Mesendoderm (in vitro differentiated cells): Measurements from ENCODE around the gene KCNF1. TPM values are rescaled to one million over a fixed set of nuclear protein-coding genes. Genes with fewer than 3 reads are reported as not detected.
A peak's percentile ranks its signal among the peaks of the same experiment; 100 is the strongest.

ENCODE experiments used
- DNase-seq: peaks from one replicate; pipeline ENCODE4 v3.0.0; 2013
- H2AK5ac ChIP-seq: 2 replicates; pipeline ENCODE4 v1.6.1; 2013; ENCODE audit warnings: low read length, inconsistent platforms
- H2BK120ac ChIP-seq: 2 replicates; pipeline ENCODE4 v1.6.1; 2013; ENCODE audit warnings: low read depth, mild to moderate bottlenecking, low read length, moderate library complexity, mixed read lengths
- H2BK15ac ChIP-seq: replicated peaks from 2 replicates; pipeline ENCODE4 v1.6.1; 2013; ENCODE audit warnings: low read depth, mild to moderate bottlenecking, moderate library complexity
- H2BK5ac ChIP-seq: 2 replicates; pipeline ENCODE4 v1.6.1; 2013; ENCODE audit warnings: low read length, inconsistent platforms
- H3K18ac ChIP-seq: 2 replicates; pipeline ENCODE4 v1.6.1; 2013; ENCODE audit warnings: mild to moderate bottlenecking, low read length, mixed read lengths
- H3K23ac ChIP-seq: one replicate; pipeline ENCODE4 v1.6.1; 2013; ENCODE audit warnings: low read length
- H3K27ac ChIP-seq: 2 replicates; pipeline ENCODE4 v1.5.1; 2013; ENCODE audit warnings: low read depth, mild to moderate bottlenecking, inconsistent platforms, low read length, moderate library complexity
- H3K27me3 ChIP-seq: 2 replicates; pipeline ENCODE4 v1.6.1; 2013; ENCODE audit warnings: low read length, control low read depth, mild to moderate bottlenecking, inconsistent platforms; ENCODE audit not compliant: insufficient read depth, poor library complexity
- H3K36me3 ChIP-seq: 2 replicates; pipeline ENCODE4 v1.6.1; 2013; ENCODE audit warnings: low read length, inconsistent platforms; ENCODE audit not compliant: control insufficient read depth, insufficient read depth
- H3K4ac ChIP-seq: one replicate; pipeline ENCODE4 v1.6.1; 2013; ENCODE audit warnings: low read depth, mild to moderate bottlenecking, low read length, moderate library complexity
- H3K4me1 ChIP-seq: 2 replicates; pipeline ENCODE4 v1.6.1; 2013; ENCODE audit warnings: low read depth, low read length, inconsistent platforms; ENCODE audit not compliant: control insufficient read depth
- H3K4me2 ChIP-seq: 2 replicates; pipeline ENCODE4 v1.6.1; 2013; ENCODE audit warnings: low read length
- H3K4me3 ChIP-seq: 2 replicates; pipeline ENCODE4 v1.5.1; 2013; ENCODE audit warnings: mild to moderate bottlenecking, low read length
- H3K56ac ChIP-seq: one replicate; pipeline ENCODE4 v1.6.1; 2013; ENCODE audit warnings: low read length
- H3K79me1 ChIP-seq: 2 replicates; pipeline ENCODE4 v1.6.1; 2013; ENCODE audit warnings: low read length, inconsistent platforms
- H3K79me2 ChIP-seq: 2 replicates; pipeline ENCODE4 v1.6.1; 2013; ENCODE audit warnings: mild to moderate bottlenecking, low read length; ENCODE audit not compliant: control insufficient read depth, insufficient read depth
- H3K9ac ChIP-seq: 2 replicates; pipeline ENCODE4 v1.6.1; 2013; ENCODE audit warnings: low read length, inconsistent platforms
- H4K5ac ChIP-seq: one replicate; pipeline ENCODE4 v1.6.1; 2013; ENCODE audit warnings: low read length
- H4K8ac ChIP-seq: one replicate; pipeline ENCODE4 v1.6.1; 2013; ENCODE audit warnings: low read depth, mild to moderate bottlenecking, control low read depth, low read length, moderate library complexity
- WGBS: extraction: QIAGEN DNeasy Blood & Tissue Kit; methylation state at CpG from one replicate; pipeline ENCODE4 v1.1.7; 2013; ENCODE audit warnings: low lambda C conversion rate, missing lambda C conversion rate; ENCODE audit not compliant: insufficient coverage; ENCODE audit errors: extremely low coverage; 5-methylcytosine and 5-hydroxymethylcytosine counted together
- polyA plus RNA-seq, 2 experiments: library from polyadenylated mRNA; stranded (reverse); fragments of 200-250 nt; gene quantifications; one replicate each; pipeline ENCODE4 v1.2.3, GENCODE V29; 2013

KCNF1 gene, protein sequence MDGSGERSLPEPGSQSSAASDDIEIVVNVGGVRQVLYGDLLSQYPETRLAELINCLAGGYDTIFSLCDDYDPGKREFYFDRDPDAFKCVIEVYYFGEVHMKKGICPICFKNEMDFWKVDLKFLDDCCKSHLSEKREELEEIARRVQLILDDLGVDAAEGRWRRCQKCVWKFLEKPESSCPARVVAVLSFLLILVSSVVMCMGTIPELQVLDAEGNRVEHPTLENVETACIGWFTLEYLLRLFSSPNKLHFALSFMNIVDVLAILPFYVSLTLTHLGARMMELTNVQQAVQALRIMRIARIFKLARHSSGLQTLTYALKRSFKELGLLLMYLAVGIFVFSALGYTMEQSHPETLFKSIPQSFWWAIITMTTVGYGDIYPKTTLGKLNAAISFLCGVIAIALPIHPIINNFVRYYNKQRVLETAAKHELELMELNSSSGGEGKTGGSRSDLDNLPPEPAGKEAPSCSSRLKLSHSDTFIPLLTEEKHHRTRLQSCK
- 0.41 TPM for polyA plus RNA-seq (2013, experiment 1 of 2)
- polyA plus RNA-seq (2013, experiment 2 of 2): 0.38 TPM

DNA sequence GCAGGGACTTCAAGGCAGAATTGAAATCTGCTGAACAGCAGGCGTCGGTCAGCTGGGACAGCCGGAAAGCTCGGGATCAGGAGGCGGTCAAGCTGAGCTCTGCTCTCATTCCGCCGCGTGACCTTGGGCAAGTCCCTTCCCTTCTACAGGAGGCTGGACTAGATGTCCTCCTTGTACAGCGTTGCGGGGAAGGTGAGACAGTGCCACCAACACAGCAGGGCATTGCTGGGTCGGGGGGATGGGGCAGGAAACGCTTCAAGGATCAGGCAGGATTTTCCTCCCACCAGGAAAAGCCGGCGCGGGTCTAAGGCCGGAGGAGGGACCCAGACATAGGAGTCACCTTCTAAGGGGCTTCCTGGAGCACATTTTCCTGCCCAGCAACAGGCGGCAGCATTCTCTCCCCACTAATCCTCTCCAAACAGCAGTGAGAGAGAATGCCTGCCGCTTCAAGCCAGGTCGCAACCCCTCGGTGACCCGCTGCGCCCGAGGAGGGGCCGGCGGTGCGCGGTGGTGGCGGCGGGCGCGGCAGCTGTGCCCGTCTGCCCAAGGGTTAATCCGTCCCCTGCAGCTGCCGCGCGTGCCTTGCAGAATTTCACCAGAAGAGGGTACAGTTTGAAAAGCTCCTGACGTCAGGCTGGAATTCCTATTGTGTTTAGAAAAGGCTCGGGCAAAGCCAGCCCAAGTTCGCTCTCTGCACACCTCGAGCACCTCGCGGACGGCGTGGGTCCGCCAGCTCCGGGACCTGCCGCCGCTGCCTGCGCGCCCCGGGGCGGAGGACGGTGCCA, at the start of gene KCNF1:
TSS of gene KCNF1 (plus strand) at position 644 of the 785 bp plus-strand sequence. CDS start 493 bp downstream, outside the sequence.
- Histone ChIP-seq H3K79me1 (no peaks in the 10 kb centered on the region), H3K56ac (peak within 1 kb of the TSS; percentile 89), H2BK5ac (peak within 1 kb of the TSS; percentile 89), H3K9ac (peak within 1 kb of the TSS; percentile 62), H3K79me2 (no peaks in the 10 kb centered on the region), H3K27ac (peak within 1 kb of the TSS; percentile 36), H4K8ac (no peak within 1 kb of the TSS), H3K4ac (peak within 1 kb of the TSS; percentile 48), H3K18ac (peak within 1 kb of the TSS; percentile 53), H2BK15ac (no peak within 1 kb of the TSS), H2AK5ac (no peak within 1 kb of the TSS), H3K23ac (no peak within 1 kb of the TSS), H3K4me2 (peak within 1 kb of the TSS; percentile 77), H2BK120ac (peak within 1 kb of the TSS; percentile 8), H3K4me3 (peak within 1 kb of the TSS; percentile 20), H4K5ac (no peak within 1 kb of the TSS), H3K4me1 (peaks cover 13% of the 10 kb centered on the region), H3K27me3 (no peaks in the 10 kb centered on the region), H3K36me3 (no peaks in the 10 kb centered on the region)
- peak; percentile 94 for DNase-seq
- no CpG with 5 or more reads among the region's 53 CpGs for WGBS

DNA sequence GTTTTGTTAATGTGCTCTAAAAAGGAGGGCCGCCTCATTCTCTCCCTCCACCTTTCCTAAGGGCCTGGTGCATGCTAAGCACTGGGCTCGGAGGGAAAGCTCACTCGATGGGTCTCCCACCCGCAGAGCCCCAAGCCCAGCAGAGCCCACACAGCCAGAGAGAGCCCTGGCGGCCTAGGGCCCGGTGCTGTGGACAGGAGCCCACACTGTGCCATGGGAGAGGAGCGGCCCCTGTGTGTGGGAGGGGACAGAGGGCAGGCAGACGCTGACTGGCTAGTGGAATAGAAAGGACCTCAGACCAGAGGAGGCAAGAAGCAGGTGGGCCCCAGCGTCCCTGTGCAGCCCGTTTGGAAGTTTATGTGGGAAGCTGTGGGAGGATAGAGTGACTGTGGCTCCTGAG, 49.4 kb upstream of the KCNF1 start:
- no peaks in the 10 kb centered on the region for H3K4me1 ChIP-seq
- no peak overlapping the region for H3K4ac ChIP-seq
- H2BK120ac ChIP-seq: no peak overlapping the region
- H3K56ac ChIP-seq: no peak overlapping the region
- WGBS: no CpG with 5 or more reads among the region's 10 CpGs
- H3K4me2 ChIP-seq: no peak overlapping the region
- no peak overlapping the region for H2BK5ac ChIP-seq
- no peak overlapping the region for H3K9ac ChIP-seq
- H3K27ac ChIP-seq: no peak overlapping the region
- no peak overlapping the region for H4K8ac ChIP-seq
- H4K5ac ChIP-seq: no peak overlapping the region
- DNase-seq: no peak
- no peaks in the 10 kb centered on the region for H3K36me3 ChIP-seq
- H3K79me1 ChIP-seq: no peaks in the 10 kb centered on the region
- H3K27me3 ChIP-seq: no peaks in the 10 kb centered on the region
- H2BK15ac ChIP-seq: no peak overlapping the region
- no peak overlapping the region for H3K18ac ChIP-seq
- H3K79me2 ChIP-seq: no peaks in the 10 kb centered on the region
- H2AK5ac ChIP-seq: no peak overlapping the region
- H3K4me3 ChIP-seq: no peak overlapping the region
- H3K23ac ChIP-seq: no peak overlapping the region

GRCh38 chr2:10863047-10863446, 48.7 kb upstream of the KCNF1 start:
- Histone ChIP-seq H2AK5ac (no peak overlapping the region), H4K5ac (no peak overlapping the region), H4K8ac (no peak overlapping the region), H3K27me3 (no peaks in the 10 kb centered on the region), H3K36me3 (no peaks in the 10 kb centered on the region), H3K9ac (no peak overlapping the region), H3K23ac (no peak overlapping the region), H2BK120ac (no peak overlapping the region), H3K4ac (no peak overlapping the region), H3K4me2 (no peak overlapping the region), H3K79me2 (no peaks in the 10 kb centered on the region), H3K56ac (no peak overlapping the region), H2BK15ac (no peak overlapping the region), H3K18ac (no peak overlapping the region), H3K79me1 (no peaks in the 10 kb centered on the region), H2BK5ac (no peak overlapping the region), H3K4me1 (no peaks in the 10 kb centered on the region), H3K27ac (no peak overlapping the region), H3K4me3 (no peak overlapping the region)
- DNase-seq: no peak
- WGBS: no CpG with 5 or more reads among the region's 10 CpGs

DNA sequence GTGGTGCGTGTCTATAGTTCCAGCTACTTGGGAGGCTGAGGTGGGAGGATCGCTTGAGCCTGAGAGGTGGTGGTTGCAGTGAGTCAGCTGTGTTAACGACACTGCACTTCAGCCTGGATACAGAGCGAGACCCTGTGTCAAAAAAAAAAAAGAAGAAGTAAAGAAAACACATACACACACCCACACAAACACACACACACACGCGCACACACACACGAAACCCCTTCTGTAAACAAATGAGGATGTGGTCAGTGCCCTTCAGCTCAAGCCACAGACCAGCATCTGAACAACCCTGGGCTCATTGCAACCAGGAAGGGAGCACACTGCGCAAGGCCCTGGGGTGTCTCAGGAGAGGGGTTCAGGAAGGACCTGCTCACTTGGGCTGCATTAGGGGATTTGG, 47.9 kb upstream of the KCNF1 start:
- H3K27ac ChIP-seq: no peak overlapping the region
- no peak overlapping the region for H3K23ac ChIP-seq
- no peak overlapping the region for H3K56ac ChIP-seq
- no peak overlapping the region for H2AK5ac ChIP-seq
- no peak overlapping the region for H4K5ac ChIP-seq
- H2BK15ac ChIP-seq: no peak overlapping the region
- no peak overlapping the region for H2BK5ac ChIP-seq
- H3K4me1 ChIP-seq: no peaks in the 10 kb centered on the region
- H3K4me3 ChIP-seq: no peak overlapping the region
- H3K79me2 ChIP-seq: no peaks in the 10 kb centered on the region
- DNase-seq: no peak
- no CpG with 5 or more reads among the region's 8 CpGs for WGBS
- H3K4me2 ChIP-seq: no peak overlapping the region
- no peak overlapping the region for H4K8ac ChIP-seq
- no peak overlapping the region for H2BK120ac ChIP-seq
- H3K4ac ChIP-seq: no peak overlapping the region
- H3K36me3 ChIP-seq: no peaks in the 10 kb centered on the region
- no peak overlapping the region for H3K9ac ChIP-seq
- H3K18ac ChIP-seq: no peak overlapping the region
- no peaks in the 10 kb centered on the region for H3K79me1 ChIP-seq
- no peaks in the 10 kb centered on the region for H3K27me3 ChIP-seq

DNA sequence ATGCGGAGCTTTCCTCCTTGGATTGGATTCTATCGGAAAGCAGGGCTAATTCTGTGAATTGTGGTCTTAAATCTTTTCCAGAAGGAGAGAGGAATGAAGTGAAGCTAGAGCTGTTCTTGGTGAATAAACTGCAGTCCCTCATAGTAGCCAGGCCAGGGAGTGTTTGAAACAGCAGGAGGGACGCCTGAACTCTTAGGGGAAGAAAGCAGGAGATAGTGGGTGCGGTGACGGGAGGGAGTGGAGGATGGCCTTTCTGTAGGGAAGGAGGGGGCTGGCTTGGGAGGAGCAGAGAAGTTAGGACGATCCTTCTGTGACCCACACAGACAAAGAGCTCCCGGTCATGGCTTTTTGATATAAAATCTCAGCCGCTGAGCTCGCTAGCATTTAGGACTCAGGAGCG, 47.5 kb upstream of the KCNF1 start:
- no peaks in the 10 kb centered on the region for H3K27me3 ChIP-seq
- no peak overlapping the region for H3K4ac ChIP-seq
- H2BK120ac ChIP-seq: no peak overlapping the region
- H3K4me1 ChIP-seq: no peaks in the 10 kb centered on the region
- no peak overlapping the region for H2BK15ac ChIP-seq
- H4K8ac ChIP-seq: no peak overlapping the region
- no peak overlapping the region for H3K4me2 ChIP-seq
- no peak overlapping the region for H3K18ac ChIP-seq
- no peaks in the 10 kb centered on the region for H3K79me2 ChIP-seq
- H3K9ac ChIP-seq: no peak overlapping the region
- no CpG with 5 or more reads among the region's 10 CpGs for WGBS
- H4K5ac ChIP-seq: no peak overlapping the region
- H2AK5ac ChIP-seq: no peak overlapping the region
- H3K27ac ChIP-seq: no peak overlapping the region
- no peak overlapping the region for H3K4me3 ChIP-seq
- H3K79me1 ChIP-seq: no peaks in the 10 kb centered on the region
- H3K56ac ChIP-seq: no peak overlapping the region
- no peak overlapping the region for H3K23ac ChIP-seq
- no peaks in the 10 kb centered on the region for H3K36me3 ChIP-seq
- H2BK5ac ChIP-seq: no peak overlapping the region
- no peak for DNase-seq
